ENCODE results near the gene LCTL.
"Not testable (repeated sequence)": the region's sequence is repeated elsewhere in the genome, so short reads cannot be mapped to it uniquely, and the experiment has no call there.

Gene LCTL

GRCh38 chr15:66564136-66565041 lies 1.4 kb downstream of the LCTL start:
- DNase-seq, result no peak

DNA sequence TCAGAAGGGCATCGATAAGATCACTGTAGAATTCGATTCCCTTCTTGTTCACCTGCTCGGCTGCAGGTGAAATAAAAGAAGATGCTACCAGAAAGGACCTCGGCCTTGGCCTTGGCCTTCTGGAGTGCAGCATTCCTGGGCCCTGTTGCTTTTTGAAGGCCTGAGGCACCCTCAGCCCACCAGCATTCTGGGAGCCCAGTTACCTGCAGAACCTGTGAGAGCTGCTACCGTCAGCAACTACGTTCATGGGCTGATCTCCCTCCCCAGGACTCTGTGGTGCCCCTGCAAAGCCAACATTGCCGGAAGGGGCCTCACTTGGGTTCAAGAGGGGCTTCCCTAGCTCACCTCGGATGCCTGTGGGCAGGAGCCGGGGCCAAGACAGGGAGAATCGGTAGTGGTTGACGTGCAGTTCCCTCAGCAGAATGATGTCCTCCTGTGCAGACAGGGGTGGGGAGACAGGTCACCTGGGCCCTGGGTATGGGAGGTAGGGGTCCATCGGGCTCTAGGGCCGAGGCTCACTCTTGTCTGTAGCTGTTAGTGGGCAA lies 2.2 kb downstream of the LCTL start:
- no peak for DNase-seq

DNA sequence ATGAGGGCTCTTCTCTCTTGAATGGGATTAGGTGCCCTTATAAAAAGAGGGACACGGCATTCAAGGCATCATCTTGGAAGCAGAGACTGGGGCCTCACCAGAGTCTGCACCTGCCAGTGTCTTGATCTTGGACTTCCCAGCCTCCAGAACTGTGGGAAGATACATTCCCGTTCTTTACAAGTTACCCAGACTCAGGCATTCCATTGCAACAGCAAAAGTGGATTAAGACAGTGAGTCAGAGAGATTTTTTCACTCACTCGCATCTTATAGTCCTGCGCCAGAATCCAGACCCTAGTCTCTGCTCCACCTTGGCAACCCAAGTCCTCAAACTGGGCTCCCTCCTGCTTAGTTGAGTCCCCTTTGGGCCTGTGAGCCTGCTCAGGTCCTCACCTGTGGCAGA lies 2.7 kb downstream of the LCTL start:
- DNase-seq, result no peak

DNA sequence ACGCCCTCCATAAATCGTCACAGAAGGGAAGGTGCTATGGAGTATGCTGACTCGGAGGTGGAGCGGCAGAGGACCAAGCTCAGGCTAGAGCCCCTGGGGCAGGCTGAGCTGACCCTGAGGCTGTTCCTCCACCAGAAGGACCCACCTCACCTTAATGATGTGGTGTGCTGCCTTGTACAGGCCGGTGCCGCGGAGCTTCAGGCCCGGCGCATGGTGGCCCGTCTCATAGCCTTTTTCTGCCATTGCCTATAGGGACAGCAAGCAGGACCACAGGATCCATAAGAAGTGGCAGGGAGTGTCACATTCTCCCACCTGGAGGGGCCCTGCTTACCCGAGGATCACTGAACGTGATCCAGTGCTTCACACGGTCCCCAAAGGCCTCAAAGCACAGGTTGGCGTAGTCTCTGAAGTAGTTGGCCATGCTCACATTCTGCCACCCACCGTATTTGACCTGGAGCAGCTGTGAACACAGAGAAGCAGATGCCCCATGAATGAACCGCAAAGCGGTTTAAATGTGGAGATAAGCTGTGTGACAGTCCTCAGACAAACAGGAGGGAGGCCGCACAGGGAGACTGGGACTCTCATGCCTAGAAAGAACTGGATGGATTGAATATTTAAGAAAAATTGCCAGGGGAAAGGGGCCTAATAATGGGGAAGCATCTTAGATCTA lies 4.8 kb downstream of the LCTL start:
- DNase-seq, result no peak

DNA sequence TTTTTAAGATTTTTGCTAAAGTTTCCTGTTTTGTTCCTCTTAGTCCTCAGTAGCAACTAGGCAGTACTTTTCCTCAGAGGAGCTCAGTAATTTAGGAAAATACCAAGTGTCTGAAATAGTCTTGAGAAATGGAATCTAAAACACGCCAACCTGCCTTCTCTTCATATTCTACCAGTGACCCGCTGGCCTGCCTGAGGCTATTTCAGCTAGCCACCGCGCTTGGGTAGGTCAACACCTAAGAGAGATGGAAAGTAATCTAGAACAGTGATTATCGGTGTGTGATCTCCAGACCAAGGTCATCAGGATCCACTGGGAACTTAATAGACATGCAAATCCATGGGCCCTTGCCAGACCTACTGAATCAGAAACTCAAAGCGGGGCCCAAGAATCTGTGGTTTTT lies 7.5 kb downstream of the LCTL start:
- DNase-seq, result no peak

GRCh38 chr15:66555685-66556084 lies 10.1 kb downstream of the LCTL start:
- DNase-seq, result no peak

GRCh38 chr15:66545255-66545654 lies 20.5 kb downstream of the LCTL start:
- no peak for DNase-seq

DNA sequence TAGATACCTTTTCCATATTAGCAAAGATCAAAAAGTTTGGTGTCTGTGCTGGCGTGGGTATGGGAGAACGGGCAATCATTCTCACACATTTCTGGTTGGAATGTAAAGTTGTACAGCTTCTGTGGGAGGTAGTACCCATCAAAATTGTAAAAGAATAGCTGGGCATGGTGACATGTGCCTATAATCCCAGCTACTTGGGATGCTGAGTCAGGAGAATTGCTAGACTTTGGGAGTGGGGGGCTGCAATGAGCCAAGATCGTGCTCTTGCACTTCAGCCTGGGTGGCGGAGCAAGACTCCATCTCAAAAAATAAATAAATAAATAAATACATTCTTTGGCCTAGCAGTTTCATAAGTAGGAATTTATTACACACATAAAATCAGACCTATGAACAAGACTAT lies 22.9 kb downstream of the LCTL start:
- DNase-seq, result no peak

DNA sequence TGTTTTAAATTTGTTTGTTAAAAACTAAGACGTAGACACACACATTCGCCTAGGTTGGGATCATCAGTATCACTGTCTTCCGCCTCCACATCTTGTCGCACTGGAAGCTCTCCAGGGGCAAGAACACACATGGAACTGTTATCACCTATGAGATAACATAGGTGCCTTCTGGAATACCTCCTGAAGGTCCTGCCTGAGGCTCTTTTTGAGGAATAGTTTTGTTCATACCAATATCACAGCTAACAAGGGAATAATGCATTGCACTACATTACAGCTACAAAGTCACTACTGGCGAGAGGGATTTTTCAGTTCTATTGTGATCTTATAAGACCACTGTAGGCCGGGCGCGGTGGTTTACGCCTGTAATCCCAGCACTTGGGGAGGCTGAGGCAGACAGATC lies 30.7 kb downstream of the LCTL start:
- DNase-seq, result no peak

DNA sequence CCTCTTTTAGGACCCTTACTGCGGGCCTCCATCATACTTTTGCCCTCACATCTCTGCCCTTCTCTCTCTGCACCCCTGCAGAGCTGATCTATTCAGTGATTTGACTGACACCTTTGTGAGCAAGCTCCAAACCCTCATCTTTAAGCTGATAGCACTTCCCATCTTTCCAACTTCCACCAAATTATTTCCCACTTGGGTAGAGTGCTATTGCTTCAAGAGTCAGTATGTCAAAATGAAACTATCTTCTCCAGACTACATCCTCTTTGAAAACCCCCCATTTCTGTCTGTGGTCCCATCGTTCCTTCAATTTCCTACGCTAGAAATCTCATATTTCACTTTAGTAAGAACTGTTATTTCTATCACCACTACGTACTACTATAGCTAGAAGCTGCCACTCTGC lies 41.0 kb downstream of the LCTL start:
- DNase-seq, result peak in 1 of 4 experiments; percentile 27

DNA sequence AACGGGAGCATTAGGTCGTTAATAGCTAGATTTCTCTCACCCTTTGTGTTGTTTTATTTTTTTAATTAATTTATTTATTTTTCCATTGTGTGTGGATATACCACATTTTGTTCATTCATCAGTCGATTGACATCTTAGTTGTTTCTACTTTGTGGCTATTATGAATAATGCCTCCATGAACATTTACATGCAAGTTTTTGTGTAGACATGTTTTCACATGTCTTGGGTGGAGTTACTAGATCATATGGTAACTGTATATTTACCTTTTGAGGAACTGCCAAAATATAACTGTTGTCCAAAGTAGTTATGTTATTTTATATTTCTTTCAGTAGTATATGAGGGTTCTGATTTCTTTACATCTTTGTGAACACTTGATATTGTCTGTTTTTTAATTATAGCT lies 41.9 kb downstream of the LCTL start:
- no peak for DNase-seq

DNA sequence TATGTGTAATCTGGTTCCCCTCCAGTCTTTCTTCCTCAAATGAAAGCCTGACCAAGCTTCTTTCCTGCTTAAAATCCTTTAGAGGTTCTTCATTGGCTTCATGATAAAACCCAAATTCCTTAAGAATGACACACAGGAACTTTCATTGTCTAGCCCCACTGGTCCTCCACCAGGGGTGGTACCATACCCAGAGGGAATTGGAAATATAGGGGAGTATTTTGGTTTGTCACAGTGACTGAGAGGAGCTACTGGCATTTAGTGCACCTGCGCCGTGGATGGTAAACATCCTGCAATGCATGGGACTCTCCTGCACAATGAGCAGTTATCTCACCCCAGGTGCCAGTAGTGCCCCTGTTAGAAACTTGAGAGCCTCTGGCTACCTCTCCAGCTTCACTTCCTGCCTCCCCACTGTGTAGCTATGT lies 49.9 kb downstream of the LCTL start:
- DNase-seq, result no peak

DNA sequence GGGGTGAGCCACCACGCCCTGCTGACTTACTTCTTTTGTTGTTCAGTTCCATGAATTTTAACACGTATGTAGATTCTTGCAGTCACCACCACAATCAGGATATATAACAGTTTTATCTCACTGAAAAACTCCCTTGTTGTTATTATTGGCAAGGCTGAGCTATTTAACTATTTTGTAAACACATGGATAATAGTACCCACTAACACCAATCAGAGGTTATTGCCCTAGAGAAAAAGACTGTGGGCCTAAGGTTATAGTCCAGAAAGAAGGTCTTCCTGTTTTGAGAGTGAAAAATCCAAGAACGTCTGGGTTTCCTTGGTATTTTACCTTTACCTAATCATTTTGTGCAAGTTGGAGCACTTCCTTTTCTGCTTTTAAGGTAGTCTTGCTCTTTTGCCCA lies 51.2 kb downstream of the LCTL start:
- no peak for DNase-seq

- DNase-seq, result no peak
These were observed 57.4 kb downstream of the LCTL start for GRCh38 chr15:66508293-66508883.

DNA sequence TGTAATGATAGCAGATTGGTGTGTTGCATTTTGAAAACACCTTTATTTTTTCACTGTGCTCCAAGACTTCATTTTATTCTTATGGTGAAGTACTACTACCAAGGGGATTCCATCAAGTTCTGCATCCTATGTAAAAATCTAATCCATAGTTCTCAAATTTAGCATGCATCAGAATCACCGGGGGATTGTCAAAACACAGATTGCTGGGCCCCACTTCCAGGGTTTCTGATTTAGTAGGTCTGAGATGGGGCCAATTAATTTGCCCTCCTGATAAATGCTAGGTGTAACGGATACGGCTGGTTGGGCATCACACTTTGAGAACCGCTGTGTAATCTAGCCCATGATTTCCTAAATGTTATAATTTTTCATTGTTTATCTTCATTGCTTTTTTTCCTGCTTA lies 60.0 kb downstream of the LCTL start:
- no peak for DNase-seq

GRCh38 chr15:66505430-66505811 lies 60.4 kb downstream of the LCTL start:
- DNase-seq, result no peak

- DNase-seq, result peak; percentile 90 to 93 (median 92)
These were observed 61.0 kb downstream of the LCTL start, which contains the start of the genes RPL4 and ZWILCH for GRCh38 chr15:66504563-66505429. RPL4 (minus strand) TSS chr15:66504855; CDS start chr15:66504790, 65 bp downstream. ZWILCH (plus strand) TSS chr15:66505326; CDS start chr15:66505339, 13 bp downstream.

DNA sequence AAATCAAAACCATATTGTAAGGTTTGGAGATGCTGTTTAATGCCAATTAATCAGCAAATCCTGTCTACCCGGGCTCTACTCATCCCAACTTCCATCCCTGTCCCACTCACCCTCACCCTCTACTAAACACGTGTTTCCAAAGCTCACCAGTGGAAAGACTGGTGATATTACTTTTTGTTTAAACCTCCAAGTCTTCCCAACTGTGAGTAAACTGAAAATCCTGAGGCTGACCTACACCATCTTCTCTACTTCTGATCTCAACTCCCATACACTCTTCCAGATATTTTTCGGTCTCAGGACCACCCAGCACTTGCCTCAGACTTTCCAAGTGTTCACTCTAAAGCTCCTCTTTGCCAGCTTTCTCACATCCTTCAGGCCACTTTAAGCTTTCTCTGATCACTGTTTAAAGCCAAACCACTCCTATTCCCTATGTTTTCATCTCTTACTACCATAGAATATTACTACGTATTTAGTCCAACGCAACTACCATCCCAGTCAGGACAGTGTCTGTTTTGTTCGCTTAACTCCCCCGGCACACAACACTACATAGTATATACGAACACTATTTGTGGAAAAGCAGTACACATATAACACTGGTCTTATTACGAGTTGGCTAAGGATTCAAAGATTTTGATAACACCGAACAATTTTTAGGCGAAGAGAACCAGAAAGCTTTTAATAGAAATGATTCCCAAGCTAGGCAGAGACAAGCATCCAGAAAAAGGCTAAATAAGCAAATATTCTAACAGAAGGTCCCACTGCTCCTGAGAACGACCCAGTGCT lies 61.8 kb downstream of the LCTL start:
- DNase-seq, result no peak

DNA sequence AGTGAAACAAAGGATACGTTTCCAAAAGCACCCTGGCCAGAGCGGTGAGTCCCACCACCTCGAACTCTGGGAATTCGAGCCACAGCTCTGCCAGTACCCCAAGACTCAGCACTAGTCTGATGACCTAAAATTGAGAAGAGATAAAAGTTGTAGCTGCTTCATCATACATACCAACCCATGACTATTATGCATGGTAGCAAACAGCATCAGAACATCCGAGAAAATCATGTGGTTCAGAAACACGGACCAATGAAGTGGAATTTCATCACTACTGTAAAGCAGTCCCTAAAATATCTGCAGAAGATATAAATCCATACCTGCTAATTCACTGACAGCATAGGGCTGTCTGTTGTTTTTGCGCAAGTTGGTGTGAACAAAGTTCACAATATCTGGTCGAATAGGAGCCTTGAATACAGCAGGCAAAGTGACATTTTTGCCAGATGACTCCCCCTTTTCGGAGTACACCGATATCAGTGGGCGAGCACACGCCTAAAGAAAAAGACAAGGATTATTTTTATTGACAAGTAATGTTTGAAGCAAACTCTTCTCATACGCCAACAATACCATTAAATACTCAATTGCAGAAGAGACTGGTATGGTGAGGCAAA lies 62.7 kb downstream of the LCTL start:
- peak in 1 of 4 experiments; percentile 15 for DNase-seq

DNA sequence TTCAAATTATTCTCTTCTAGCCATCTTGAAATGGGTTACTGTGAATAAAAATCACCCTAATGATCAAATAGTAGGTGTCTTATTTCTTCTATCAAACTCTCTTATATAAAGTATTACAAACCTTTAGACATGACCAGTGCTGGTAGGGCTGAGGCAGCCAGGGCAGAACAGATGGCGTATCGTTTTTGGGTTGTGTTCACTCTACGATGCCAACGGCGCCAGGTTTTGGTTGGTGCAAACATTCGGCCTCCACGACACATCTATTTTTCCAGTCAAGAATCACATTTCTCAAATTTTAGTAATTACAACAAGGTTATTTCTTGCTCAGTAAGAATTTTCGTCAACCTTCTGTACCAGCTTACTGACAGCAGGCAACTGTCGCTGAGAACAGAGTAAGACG lies 63.3 kb downstream of the LCTL start:
- DNase-seq, result no peak

- not testable (repeated sequence) for DNase-seq
These were observed 65.5 kb downstream of the LCTL start for GRCh38 chr15:66500346-66500745.
